Measurements from ENCODE around the gene ESRRB.

DNA sequence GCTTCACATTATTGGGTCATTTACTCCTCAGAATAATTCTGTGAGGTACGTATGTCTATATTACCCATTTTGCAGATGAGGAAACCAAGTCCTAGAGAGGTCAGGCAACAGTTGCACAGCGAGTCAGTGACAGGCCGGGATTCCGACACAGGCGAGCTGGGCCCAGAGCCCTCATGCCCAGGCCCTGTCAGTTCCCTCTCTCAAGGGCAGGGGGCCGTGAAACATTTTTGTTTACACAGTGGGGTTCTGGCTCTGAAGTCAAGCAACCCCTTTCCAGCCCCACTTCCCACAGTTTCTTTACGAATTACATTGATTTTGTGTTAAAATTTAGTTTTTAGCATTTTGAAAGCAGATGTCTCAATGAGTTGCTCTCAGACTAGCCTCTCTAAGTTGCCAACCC is 46.7 kb downstream of the ESRRB start:
- TF ChIP-seq, protein P1, sequence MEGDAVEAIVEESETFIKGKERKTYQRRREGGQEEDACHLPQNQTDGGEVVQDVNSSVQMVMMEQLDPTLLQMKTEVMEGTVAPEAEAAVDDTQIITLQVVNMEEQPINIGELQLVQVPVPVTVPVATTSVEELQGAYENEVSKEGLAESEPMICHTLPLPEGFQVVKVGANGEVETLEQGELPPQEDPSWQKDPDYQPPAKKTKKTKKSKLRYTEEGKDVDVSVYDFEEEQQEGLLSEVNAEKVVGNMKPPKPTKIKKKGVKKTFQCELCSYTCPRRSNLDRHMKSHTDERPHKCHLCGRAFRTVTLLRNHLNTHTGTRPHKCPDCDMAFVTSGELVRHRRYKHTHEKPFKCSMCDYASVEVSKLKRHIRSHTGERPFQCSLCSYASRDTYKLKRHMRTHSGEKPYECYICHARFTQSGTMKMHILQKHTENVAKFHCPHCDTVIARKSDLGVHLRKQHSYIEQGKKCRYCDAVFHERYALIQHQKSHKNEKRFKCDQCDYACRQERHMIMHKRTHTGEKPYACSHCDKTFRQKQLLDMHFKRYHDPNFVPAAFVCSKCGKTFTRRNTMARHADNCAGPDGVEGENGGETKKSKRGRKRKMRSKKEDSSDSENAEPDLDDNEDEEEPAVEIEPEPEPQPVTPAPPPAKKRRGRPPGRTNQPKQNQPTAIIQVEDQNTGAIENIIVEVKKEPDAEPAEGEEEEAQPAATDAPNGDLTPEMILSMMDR (conservative IDR thresholded peaks at IDR 0.05; ENCODE audit: low read length), result no peak
- TF ChIP-seq EZH2phosphoT487 (IDR thresholded peaks at IDR 0.05; ENCODE audit: borderline replicate concordance, low read depth, low read length), result no peak
